ENCODE data around the gene NIF3L1. TPM values are rescaled to one million over a fixed set of nuclear protein-coding genes. Genes with fewer than 3 reads are reported as not detected.
A peak's percentile ranks its signal among the peaks of the same experiment; 100 is the strongest.

Gene NIF3L1
- total RNA-seq, 1 donor from 2014 or later: 36.3 TPM

DNA sequence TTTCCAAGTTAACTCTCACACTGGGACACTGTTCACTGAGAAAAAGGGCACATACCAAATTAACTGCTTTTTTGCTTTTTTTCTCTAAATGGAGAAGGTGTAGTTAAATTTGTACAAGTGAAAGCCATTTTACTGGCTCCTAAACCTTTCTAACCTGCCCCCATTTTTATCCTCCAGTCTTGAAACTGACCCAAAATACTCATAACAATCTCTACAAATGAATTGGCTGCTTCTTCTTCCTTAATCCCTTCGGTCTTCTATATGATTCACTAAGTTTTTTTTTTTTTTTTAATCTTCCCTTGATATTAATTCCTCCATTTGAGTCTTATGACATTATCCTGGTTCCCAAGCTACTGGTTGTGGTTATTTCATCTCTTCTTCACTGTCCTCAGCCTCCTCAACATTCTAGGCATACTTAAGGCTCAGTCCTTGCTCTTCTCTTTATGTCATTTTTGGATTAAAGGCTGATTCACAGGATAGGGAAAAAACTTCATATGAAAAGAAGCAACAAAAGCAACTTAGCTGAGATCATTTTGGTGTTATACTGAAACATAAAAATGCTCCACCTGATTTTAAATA, 54.4 kb downstream of the NIF3L1 start:
- Mint-ChIP-seq H3K27ac (no peak overlapping the region), H3K27me3 (no peaks in the 10 kb centered on the region), H3K4me3 (no peak overlapping the region), H3K36me3 (peaks cover 18% of the 10 kb centered on the region), H3K4me1 (ENCODE audit: unreplicated experiment) (no peaks in the 10 kb centered on the region), H3K9me3 (no peaks in the 10 kb centered on the region)
- DNase-seq (ENCODE audit: extremely low spot score, unreplicated experiment): no peak
- no peak for TF ChIP-seq CTCF (conservative IDR thresholded peaks at IDR 0.05)

GRCh38 chr2:200944467-200945394, 55.6 kb downstream of the NIF3L1 start:
- Mint-ChIP-seq H3K27me3 (no peaks in the 10 kb centered on the region), H3K27ac (peak overlapping the region; percentile 43), H3K4me3 (no peak overlapping the region), H3K9me3 (no peaks in the 10 kb centered on the region), H3K36me3 (peaks cover 17% of the 10 kb centered on the region), H3K4me1 (ENCODE audit: unreplicated experiment) (no peaks in the 10 kb centered on the region)
- DNase-seq (ENCODE audit: extremely low spot score, unreplicated experiment): no peak
- TF ChIP-seq CTCF (conservative IDR thresholded peaks at IDR 0.05): no peak

DNA sequence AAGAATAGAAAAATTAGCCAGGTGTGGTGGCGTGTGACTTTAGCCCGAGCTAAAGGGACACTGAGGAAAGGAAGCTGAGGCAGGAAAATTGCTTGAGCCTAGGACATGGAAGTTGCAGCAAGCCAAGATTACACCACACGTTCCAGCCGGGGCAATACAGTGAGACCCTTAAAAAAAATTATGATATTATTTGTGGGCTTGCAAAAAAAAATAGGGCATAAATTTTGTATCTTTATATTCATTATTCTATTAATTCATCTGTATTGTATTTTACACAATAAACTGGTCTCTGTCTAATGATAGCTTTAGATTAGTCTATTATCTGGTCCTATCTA, 56.2 kb downstream of the NIF3L1 start:
- H3K36me3 Mint-ChIP-seq: peaks cover 19% of the 10 kb centered on the region
- no peak overlapping the region for H3K27ac Mint-ChIP-seq
- no peak for TF ChIP-seq CTCF (conservative IDR thresholded peaks at IDR 0.05)

DNA sequence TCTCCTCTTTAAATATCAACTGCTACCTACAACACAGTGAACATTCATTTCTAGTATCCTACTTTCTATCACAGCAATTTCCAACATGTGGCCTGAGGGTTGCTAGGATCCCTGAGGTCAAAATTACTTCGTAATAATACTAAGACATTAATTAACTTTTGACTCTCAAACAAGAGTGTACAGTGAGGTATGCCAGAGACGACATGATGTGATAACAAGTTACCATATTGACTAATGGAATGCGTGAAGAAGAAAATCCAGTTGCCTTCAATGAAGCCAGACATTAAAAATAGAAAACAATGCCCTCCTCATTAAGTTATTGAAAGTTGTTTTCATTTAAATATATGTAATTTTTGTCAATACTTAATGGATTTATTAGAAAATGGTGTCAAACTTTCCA, 61.2 kb downstream of the NIF3L1 start:
- Mint-ChIP-seq H3K27me3 (no peaks in the 10 kb centered on the region), H3K9me3 (no peaks in the 10 kb centered on the region), H3K36me3 (peaks cover 16% of the 10 kb centered on the region), H3K27ac (no peak overlapping the region), H3K4me1 (ENCODE audit: unreplicated experiment) (no peaks in the 10 kb centered on the region), H3K4me3 (no peak overlapping the region)
- no peak for DNase-seq (ENCODE audit: extremely low spot score, unreplicated experiment)
- TF ChIP-seq CTCF (conservative IDR thresholded peaks at IDR 0.05): no peak

More for the DNA sequence above, 56.2 kb downstream of the NIF3L1 start:
- no peak for DNase-seq (ENCODE audit: extremely low spot score, unreplicated experiment)
- Mint-ChIP-seq H3K9me3 (no peaks in the 10 kb centered on the region), H3K4me3 (no peak overlapping the region), H3K27me3 (no peaks in the 10 kb centered on the region), H3K4me1 (ENCODE audit: unreplicated experiment) (no peaks in the 10 kb centered on the region)

Other genes with a start within 250 kb of the NIF3L1 start
- 254 and 275 TPM in 2 replicates for gene BZW1, start 77.5 kb upstream of the NIF3L1 start, total RNA-seq (ENCODE audit: low replicate concordance)
- gene CLK1, start 24.7 kb upstream of the NIF3L1 start, total RNA-seq (ENCODE audit: low replicate concordance): 100 and 106 TPM in 2 replicates
- gene PPIL3, start 294 bp upstream of the NIF3L1 start, total RNA-seq (ENCODE audit: low replicate concordance): 37.2 and 47.2 TPM in 2 replicates
- gene ORC2, start 74.3 kb downstream of the NIF3L1 start, total RNA-seq (ENCODE audit: low replicate concordance): 35.6 and 38.3 TPM in 2 replicates
- 17.9 and 19.6 TPM in 2 replicates for gene HYCC2, start 182.3 kb downstream of the NIF3L1 start, total RNA-seq (ENCODE audit: low replicate concordance)
- 101 TPM in 2 replicates for gene NDUFB3, start 182.6 kb downstream of the NIF3L1 start, total RNA-seq (ENCODE audit: low replicate concordance)
- gene CFLAR, start 226.8 kb downstream of the NIF3L1 start, total RNA-seq (ENCODE audit: low replicate concordance): 26.5 and 58.5 TPM in 2 replicates